NCI-H2196 treated with DMSO at 0.1 percent for 48 hours (cell line): Measurements from ENCODE around the gene SLK.

Source experiments
- DNase-seq: peaks from one replicate; lab custom pipeline; 2025; ENCODE audit not compliant: unreplicated experiment; lab: John Stamatoyannopoulos, UW

The SLK gene

GRCh38 chr10:103966671-103967447 is at the start of gene SLK:
SLK (plus strand) TSS chr10:103967140; CDS start chr10:103967746, 606 bp downstream.
- peak; percentile 35 for DNase-seq

- no peak for DNase-seq
These were observed 49.5 kb upstream of the SLK start for GRCh38 chr10:103917302-103918052.

GRCh38 chr10:103918053-103918846 is 48.7 kb upstream of the SLK start, which contains the start of gene STN1:
STN1 (minus strand) TSS chr10:103918184; CDS start chr10:103917594, 590 bp downstream.
- peak; percentile 88 for DNase-seq

DNA sequence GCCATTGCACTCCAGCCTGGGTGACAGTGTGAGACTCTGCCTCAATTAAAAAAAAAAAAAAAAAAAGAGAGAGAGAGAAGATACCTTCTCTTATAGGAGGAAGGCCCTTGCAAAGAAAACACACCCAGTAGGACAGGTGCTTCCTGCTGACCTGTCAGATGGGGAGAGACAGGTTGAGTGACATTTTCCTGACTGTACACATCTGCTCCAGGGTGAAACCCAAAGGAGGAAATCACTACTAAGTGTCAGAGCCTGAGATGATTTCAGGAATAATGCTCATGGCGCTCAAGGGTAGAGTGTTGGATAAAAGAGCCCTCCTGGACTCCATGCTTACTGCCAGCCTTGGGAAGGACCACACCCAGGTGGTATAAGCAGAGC is 47.3 kb upstream of the SLK start:
- no peak for DNase-seq

- no peak for DNase-seq
These were observed 45.7 kb upstream of the SLK start for GRCh38 chr10:103921248-103921647.

DNA sequence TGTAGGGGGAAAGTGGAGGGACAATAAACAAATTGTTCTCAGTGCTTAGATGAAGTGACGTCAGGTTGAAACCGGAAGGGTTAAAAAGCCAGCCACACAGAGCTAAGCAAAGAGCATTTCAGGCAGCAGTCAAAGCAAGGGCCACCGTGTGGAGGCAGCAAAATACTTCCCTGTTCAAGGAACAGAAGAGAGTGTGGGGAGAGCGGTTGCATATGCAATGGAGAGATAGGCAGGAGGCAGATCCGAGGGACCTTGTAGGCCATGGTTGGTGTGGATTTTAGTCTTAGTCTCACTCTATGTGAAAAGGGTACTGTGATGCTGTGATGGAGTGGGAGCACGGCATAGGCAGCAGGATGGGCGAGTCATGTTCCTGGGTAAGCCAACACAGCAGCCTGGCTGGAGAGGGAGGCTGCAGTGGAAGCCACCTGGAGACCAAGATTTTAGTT is 45.2 kb upstream of the SLK start:
- DNase-seq, result no peak

GRCh38 chr10:103922659-103923058 is 44.3 kb upstream of the SLK start:
- no peak for DNase-seq

DNA sequence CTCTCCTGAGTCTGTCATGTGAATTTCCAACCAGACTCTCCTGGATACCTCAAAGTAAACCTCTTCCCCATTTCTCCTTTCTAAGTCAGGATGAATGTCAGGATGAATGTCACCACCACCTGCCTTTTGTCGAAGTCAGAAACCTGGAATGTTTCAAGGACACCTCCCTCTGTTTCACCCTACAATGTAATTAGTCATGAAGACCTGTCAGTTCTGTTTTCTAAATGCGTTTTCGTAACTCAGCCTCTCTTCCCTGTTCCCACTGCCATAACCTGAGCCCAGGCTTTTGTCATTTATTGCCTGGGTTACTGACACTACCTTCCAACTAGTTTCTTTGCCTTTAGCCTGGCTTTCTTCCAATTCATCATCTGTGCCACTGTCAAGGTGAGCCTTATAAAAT is 43.4 kb upstream of the SLK start:
- DNase-seq, result no peak

DNA sequence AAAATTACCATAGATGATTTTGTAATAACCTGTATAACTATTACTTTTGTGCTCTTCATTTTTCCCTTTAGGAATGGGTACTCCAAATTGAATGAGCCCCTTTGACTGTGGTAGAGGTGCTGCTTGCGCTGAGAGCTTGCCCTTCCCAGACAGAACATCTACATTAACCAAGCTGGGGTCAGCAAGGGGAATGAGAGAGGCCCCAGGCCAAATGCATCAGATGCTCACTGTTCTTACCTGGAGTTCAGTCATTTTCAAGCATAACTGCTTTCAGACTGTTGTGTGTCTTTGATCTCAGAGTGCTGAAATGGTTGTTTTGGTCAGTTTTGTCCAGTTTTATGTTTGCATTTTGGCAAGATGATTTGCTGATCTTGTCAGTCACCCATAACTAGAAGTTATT is 41.3 kb upstream of the SLK start:
- DNase-seq, result no peak

DNA sequence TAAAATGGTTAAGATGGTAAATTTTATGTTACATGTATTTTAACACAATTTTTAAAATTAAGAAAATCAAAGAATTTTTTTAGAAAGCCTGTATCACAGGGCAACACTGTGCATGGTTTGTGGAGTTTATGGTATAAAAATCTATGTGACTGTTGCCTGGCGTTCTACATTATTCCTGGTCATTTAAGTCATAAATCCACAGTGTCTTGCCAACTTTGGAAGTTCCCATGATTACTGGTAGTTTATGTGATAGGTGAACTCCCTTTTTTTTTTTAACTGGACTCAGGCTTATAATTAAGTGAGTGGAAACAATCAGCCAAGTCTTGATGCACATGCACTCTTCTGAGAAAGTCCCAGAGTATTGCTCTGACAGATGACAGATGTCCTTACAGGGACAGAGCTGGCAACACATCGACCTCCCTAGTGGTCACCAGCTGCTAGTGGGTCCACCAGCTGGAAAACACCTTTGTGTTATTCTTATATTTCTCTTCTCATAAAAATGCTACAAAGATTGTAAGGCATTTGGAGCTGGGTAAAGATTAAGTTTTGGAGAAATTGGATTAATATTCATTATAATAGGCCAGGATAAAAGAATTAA is 40.1 kb upstream of the SLK start:
- DNase-seq, result no peak

- DNase-seq, result no peak
These were observed 38.2 kb upstream of the SLK start for GRCh38 chr10:103928784-103929183.

DNA sequence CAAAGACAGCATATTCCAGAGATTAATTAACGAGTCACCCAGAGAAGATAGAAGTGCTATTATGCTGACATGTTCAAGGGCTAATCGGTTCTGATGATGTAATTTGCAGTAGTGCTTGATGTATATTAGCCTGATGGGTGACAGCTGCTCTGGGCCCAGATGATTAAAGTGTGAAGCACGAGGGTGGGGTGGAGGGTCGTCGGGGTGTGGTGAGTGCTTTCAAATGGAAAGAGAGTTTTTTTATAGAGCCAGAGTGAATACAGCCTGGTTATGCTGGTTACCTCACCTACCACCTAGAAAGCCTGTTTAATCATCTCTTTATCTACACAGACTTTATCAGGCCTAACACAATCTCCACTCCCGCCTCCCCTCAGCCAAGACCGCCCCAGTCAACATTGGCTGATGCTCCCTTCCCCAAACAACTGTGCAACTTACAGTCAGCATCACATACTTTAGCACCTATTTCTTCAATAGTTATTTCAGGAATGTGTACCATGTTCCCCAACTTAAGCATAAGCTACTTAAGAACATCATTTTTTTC is 37.5 kb upstream of the SLK start:
- DNase-seq, result no peak

GRCh38 chr10:103930449-103930848 is 36.5 kb upstream of the SLK start:
- no peak for DNase-seq

DNA sequence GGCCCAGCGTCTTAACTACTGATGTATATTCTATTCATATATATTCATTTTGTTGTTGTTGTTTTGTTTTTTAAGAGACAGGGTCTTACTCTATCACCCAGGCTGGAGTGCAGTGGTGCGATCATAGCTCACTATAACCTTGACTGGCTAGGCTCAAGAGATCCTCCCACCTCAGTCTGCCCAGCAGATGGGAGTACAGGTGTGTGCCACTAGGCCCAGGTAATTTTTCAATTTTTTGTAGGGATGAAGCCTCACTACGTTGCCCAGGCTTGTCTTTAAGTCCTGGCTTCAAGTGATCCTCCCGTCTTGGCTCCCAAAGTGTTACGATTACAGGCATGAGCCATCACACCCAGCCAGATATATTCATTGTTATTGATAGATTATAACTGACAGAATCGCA is 36.1 kb upstream of the SLK start:
- no peak for DNase-seq

- no peak for DNase-seq
These were observed 35.3 kb upstream of the SLK start for GRCh38 chr10:103931603-103932002.

DNA sequence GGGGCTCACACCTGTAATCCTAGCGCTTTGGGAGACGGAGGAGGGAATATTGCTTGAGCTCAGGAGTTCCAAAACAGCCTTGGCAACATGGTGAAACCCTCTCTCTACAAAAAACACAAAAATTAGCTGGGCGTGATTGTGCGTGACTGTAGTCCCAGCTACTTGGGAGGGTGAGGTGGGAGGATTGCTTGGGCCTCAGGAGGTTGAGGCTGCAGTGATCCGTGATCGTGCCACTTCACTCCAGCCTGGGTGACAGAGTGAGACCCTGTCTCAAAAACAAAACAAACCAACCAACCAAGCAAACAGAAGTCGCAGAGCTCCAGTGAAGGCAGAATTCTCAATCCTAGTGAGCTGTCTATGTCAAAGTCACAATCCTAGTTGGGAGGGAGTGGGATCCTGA is 34.7 kb upstream of the SLK start:
- no peak for DNase-seq

DNA sequence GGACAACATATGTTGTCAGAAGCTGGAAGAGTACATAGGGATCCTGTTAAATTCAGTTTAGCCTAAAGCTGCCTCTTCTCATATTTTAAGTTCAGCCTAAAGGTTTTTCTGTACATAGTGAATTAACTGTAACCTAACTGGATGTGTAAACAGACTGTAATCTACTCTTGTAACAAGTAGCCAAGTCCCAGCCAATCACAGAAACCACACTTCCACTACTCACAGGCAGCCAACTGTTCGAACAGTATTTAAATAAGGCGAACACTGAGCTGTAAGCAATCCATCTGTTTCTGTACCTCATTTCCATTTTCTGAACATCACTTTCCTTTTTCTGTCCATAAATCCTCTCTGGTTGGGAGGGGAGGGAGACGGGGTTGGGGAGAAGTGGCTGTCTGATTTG is 34.0 kb upstream of the SLK start:
- DNase-seq, result no peak

DNA sequence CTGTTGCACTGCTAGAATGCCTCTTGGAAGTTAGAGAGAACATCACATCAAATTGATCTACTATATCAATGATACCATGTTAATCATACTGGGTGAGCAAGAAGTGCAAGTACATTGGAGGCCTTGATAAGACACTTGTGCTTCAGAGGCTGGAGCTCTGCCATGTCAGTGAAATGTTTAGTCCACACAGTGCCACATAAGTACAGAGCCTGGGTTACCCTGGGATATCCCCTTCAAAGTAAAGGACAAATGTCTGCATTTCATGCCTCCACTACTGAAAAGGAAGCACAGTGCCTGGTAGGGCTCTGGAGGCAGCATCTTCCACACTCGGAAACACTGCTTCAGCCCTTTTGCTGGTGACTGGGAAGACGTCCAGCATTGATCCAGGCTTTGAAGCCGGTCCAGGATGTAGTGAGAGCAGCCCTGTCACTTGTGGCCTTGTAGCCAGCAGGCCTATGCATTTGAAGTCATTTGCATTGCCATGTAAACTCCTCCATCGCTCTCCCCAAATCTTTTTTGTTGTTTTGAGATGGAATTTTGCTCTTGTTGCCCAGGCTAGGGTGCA is 33.3 kb upstream of the SLK start:
- no peak for DNase-seq

GRCh38 chr10:103934308-103934707 is 32.6 kb upstream of the SLK start:
- no peak for DNase-seq

- DNase-seq, result no peak
These were observed 30.9 kb upstream of the SLK start for GRCh38 chr10:103936022-103936421.

GRCh38 chr10:103939522-103939921 is 27.4 kb upstream of the SLK start:
- no peak for DNase-seq
